Activated CD4-positive, CD25-positive, alpha-beta regulatory T cell treated with anti-CD3 and anti-CD28 coated beads, Interleukin-2, amount 50 U/mL, for 16 hours (primary cell): Measurements from ENCODE around the gene SNX21.

Experiments used
- DNase-seq: peaks from one replicate; pipeline ENCODE4 v3.0.0-alpha.2; 2020; ENCODE audit warnings: low read depth, low spot score

Gene SNX21

DNA sequence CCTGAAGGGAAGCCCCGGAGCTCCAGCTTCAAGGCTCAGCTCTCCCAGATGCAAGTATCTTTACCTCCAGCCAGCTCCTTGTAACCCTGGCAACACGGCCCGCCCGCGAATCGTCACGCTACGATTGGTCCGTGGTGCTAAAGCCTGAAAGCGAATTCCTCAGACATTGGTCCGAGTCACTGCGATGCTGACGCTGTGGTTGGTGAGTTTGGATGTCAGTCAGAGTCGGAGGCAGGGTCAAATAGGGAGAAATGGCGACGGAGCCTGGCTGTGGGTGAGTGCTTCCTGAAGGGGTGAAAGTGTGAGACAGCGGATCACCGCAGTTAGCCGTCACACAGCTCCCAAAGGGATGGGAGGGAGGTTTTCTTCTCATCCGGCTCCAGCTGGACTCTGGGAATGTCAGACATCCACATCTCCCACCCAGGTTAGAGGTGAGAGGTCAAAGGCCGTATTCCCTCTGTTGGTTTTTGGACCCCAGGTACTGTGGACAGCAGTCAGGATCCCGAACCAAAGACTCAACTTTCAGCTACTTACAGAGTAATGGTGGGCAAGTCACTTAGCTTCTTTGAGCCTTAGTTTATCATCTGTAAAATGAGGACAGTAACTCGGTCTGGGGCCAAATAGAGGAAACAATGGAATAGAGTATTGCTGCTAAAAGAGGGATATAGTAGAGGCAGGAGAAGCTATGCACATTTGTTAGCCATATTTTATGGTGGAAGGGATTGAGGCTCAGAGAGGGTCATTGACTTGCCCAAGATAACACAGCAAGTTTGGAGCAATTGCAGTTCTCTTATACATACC, 47.6 kb downstream of the SNX21 start, which contains the start of gene ZSWIM1:
ZSWIM1 (plus strand) TSS at position 240 of the 801 bp plus-strand sequence. CDS start 1,366 bp downstream, outside the sequence.
- DNase-seq: peak; percentile 98

DNA sequence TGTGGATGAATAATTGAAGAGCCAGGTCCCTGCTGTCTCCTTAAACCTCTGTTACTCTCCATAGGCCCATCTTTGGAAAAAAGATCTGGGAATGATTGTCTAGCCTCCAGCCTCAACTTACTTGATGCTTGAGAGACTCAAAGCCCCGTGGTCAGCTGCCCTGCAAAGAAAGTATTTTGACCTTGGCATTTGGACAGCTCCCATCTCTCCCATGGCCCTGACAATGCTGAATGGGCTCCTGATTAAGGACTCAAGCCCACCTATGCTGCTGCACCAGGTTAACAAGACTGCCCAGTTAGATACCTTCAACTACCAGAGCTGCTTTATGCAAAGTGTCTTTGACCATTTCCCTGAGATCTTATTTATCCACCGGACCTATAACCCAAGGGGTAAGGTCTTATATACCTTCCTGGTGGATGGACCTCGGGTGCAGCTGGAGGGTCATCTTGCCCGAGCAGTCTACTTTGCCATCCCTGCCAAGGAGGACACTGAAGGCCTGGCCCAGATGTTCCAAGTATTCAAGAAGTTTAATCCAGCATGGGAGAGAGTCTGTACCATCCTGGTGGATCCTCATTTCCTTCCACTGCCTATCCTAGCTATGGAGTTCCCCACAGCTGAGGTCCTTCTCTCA, 49.0 kb downstream of the SNX21 start:
- DNase-seq: no peak

DNA sequence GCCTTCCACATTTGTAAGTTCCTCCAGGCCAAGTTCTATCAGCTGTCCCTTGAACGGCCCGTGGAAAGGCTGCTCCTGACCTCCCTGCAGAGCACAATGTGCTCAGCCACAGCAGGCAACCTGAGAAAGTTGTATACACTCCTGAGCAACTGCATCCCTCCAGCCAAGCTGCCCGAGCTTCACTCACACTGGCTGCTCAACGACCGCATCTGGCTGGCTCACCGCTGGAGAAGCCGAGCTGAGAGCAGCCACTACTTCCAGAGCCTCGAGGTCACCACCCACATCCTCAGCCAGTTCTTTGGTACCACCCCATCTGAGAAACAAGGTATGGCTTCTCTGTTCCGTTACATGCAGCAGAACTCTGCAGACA, 49.5 kb downstream of the SNX21 start:
- no peak for DNase-seq

DNA sequence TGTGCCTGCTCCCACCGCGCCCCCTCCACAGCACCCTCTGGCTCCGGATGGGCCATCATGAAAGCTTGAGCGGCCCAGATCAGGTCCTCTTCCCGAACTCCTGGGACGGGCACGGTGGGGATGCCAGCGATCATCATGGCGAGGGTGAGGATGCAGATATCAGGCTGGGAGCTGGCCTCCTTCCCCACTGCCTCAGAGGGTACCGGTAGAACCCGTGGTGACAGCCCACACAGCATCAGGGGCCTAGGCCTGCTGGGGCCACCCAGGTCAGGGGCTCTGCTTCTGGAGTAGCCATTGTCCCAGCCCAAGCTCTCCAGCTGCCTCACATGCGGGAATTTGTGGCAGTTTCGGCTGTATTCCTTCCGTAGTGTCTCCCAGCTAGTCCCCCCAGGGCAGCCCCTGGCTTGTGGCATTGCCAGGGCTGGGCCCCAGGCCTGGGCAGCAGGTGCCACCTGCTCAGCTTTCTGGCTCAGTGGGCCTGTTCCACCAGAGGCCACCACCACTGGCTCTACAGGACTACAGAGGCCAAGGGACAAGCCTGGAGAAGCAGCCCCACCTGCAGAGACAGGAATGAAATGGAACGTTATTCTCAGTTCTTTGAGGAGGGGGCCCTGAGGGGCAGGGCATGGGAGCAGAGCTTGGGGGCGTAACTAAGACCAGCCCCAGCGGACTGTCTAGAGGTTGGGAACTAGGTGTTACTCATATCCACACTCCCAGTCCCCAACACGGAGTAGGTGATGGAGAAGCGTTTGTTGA, 53.2 kb downstream of the SNX21 start:
- DNase-seq: no peak

DNA sequence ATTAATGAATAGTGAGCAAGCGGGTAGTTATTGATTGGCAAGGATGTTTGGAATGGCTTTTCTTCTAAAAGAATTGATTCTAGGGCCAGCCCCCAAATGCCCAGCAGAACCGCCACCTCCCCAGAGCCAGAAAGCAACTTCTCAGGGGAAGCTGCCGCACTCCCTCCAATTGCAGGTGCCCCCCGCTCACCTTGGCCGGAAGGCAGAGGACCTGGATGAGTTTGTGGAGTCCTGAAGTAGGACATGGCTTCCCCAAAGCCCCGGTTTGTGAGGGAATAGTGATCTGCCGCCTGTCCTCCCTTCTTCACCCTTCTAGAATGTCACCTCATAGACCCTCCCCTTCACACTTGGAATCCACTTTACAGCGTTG, 53.7 kb downstream of the SNX21 start, which contains the start of gene SPATA25:
SPATA25 (minus strand) TSS at position 277 of the 370 bp plus-strand sequence; CDS start at position 245, 32 bp downstream.
- DNase-seq: no peak

DNA sequence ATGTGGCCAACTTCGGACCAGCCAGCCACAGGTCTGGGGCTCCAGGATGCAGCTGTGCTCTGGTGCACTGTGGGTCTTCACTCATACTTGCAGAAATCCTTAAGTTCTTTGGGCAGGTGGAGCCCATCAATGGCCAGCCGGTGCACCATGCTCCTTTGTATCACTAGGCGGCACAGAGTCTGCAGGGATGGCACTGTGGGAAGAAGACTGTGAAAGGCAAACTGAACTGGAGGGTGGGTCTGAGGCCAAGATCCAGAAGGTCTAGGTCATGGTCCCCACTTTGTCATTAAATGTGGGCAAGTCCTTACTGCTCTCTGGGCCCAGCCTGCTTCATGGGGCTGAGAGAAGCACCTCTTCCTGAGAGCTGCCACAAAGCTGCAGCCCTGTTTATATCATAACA, 55.1 kb downstream of the SNX21 start:
- no peak for DNase-seq

DNA sequence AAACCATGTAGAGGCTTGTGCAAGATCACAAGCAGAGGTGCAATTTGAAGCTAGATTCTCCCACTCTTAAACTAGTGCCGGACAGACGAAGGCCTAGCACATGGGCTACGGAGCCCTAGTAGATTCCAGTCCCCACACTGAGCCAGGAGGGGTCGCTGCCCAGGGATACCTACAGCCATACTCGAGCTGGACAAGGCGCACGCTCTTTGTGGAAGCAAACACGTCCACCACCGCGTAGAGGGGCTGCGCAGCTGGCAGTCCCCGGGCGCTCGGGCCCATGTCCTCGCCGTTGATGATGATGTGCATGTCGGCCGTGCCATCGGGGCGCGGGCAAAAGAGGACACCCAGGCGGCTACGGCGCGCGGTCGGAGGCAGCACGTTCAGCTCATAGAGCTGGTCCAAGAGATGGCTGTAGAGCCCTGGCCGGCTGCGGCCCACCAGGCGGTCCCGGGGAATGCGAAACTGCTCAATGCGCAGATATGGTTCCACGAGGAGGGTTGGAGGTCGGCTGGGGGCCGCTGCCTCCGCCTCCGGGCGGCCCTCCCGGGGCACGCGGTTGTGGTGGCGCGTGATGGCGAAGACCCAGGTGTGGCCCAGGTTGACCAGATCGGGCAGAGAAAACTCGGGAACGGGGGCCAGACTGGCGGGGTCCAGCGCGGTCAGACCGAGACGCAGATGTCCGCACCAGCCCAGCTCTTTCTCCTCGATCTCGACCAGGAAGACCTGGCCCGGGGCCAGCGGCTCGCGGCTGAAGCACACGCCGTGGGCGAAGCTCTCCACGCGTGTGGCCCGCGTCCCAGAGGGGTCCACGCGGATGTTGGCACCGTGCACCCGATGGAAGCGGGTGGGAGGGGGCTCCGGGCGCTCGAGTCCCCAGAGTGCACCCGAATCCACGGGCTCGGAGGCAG, 56.7 kb downstream of the SNX21 start:
- DNase-seq: no peak

DNA sequence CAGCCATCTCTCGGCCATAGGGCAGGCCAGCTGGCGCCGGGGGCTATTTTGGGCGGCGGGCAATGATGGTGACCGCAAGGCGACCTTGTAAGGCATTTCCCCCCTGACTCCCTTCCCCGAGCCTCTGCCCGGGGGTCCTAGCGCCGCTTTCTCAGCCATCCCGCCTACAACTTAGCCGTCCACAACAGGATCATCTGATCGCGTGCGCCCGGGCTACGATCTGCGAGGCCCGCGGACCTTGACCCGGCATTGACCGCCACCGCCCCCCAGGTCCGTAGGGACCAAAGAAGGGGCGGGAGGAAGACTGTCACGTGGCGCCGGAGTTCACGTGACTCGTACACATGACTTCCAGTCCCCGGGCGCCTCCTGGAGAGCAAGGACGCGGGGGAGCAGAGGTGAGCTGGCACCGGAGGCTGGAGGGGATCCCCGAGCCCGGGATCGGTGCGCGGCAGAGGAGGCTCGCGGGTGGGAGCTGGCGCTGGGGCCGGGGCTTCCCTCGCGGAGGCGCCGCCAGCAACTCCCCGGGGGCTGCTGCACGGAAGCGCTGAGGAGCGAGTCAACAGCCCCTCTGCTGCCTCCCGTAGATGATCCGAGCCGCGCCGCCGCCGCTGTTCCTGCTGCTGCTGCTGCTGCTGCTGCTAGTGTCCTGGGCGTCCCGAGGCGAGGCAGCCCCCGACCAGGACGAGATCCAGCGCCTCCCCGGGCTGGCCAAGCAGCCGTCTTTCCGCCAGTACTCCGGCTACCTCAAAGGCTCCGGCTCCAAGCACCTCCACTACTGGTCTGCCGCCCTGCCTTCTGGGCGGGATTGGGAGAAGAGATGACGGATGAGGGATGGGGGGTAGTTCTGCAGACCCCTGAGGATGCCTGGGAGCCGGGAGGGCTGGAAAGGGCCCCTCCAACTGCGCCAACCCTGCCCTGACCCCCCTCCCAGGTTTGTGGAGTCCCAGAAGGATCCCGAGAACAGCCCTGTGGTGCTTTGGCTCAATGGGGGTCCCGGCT, 57.7 kb downstream of the SNX21 start, which contains the start of the genes CTSA and NEURL2:
CTSA (plus strand) TSS at position 351 of the 999 bp plus-strand sequence; CDS start at position 585, 234 bp downstream.
NEURL2 (minus strand) TSS at position 224 of the 999 bp plus-strand sequence; CDS start at position 7, 217 bp downstream.
- DNase-seq: peak; percentile 65

DNA sequence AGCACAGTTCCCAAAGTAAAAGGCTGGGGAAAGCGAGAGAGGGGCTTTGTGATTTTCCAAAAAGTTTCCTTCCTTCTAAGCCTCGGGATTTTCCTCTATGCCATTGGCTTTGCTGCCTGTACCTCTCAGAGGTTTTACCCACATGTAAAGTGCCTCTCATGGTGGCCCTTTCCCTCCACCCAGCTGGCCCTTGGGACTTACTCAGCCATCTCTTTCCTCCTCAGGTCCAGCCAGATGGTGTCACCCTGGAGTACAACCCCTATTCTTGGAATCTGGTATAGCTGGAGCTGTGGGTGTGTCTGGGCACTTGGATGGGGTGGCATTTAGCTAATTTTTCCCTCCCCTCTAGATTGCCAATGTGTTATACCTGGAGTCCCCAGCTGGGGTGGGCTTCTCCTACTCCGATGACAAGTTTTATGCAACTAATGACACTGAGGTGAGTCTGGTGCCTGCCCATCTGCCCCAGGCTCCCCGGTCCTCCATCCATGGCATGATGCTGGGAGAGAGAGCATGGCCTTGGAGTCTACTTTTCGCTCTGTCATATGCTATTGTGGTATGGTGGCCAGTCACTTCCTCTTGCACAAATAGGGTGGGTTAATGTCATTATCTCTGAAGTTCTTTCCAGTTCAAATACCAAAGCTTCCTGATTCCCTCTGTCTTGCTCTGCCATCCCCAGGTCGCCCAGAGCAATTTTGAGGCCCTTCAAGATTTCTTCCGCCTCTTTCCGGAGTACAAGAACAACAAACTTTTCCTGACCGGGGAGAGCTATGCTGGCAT, 58.6 kb downstream of the SNX21 start:
- DNase-seq: no peak
